Measurements from ENCODE around the gene PACRG.

DNA sequence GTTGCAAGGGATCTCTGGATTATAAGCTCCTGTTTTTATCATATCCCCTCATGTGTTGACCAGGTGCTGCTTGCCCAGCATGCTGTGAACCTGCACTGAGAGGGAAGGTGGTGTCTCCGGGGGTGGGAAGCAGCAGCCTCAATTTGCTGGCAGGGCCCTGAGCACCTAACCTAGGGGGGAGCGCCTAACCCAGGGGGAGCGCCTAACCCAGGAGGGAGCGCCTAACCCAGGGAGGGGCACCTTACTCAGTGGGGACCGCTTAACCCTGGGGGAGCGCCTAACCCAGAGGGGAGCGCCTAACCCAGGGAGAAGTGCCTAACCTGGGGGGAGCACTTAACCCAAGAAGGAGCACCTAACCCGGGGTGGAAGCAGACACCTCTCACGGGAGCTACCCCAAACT lies 603.5 kb downstream of the PACRG start:
- TF ChIP-seq, protein P1, sequence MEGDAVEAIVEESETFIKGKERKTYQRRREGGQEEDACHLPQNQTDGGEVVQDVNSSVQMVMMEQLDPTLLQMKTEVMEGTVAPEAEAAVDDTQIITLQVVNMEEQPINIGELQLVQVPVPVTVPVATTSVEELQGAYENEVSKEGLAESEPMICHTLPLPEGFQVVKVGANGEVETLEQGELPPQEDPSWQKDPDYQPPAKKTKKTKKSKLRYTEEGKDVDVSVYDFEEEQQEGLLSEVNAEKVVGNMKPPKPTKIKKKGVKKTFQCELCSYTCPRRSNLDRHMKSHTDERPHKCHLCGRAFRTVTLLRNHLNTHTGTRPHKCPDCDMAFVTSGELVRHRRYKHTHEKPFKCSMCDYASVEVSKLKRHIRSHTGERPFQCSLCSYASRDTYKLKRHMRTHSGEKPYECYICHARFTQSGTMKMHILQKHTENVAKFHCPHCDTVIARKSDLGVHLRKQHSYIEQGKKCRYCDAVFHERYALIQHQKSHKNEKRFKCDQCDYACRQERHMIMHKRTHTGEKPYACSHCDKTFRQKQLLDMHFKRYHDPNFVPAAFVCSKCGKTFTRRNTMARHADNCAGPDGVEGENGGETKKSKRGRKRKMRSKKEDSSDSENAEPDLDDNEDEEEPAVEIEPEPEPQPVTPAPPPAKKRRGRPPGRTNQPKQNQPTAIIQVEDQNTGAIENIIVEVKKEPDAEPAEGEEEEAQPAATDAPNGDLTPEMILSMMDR (IDR thresholded peaks at IDR 0.05), result no peak
- TF ChIP-seq POLR2A (IDR thresholded peaks at IDR 0.05) (no peak), POLR2AphosphoS5 (IDR thresholded peaks at IDR 0.05) (no peak)
